ENCODE measurements around the gene ZFR2. TPM values are rescaled to one million over a fixed set of nuclear protein-coding genes. Genes with fewer than 3 reads are reported as not detected.
A peak's percentile ranks its signal among the peaks of the same experiment; 100 is the strongest.

Gene ZFR2
- total and polyA plus RNA-seq, 2 of the 8 experiments (the other 6 are each of a cell fraction or from before 2014, with no cell fraction given), result 14.5 to 28.4 TPM

- Histone ChIP-seq H2BK120ac (replicated peaks; ENCODE audit: low read depth, low read length) (no peak overlapping the region), H2AFZ (ENCODE audit: low read length) (peak overlapping the region; percentile 42; the same call in 1 of the 2 replicates), H3K9me3 (ENCODE audit: insufficient read depth in 2 of 2, low read depth in 1 of 2, low read length in 1 of 2) (no peaks in the 10 kb centered on the region), H3K27me3 (replicated peaks in 1 of 4; ENCODE audit: control insufficient read depth in 3 of 4, extremely low read depth in 1 of 4, insufficient read depth in 3 of 4, low read length in 3 of 4) (no peaks in the 10 kb centered on the region; a peak in 1 of 7 replicates), H3K4ac (replicated peaks; ENCODE audit: insufficient read length, low read depth, low read length) (no peak overlapping the region), H3K27ac (ENCODE audit: low read depth, low read length) (no peak overlapping the region), H4K20me1 (replicated peaks in 1 of 2; ENCODE audit: control insufficient read depth in 1 of 2, insufficient read depth in 2 of 2, low read length in 2 of 2) (no peaks in the 10 kb centered on the region), H2AK5ac (ENCODE audit: low read depth, low read length) (no peak overlapping the region), H3K79me2 (ENCODE audit: control insufficient read depth in 1 of 2, insufficient read depth in 2 of 2, low read length in 2 of 2) (peaks cover 0 to 2% of the 10 kb centered on the region in 2 experiments; a peak in 1 of 4 replicates), H3K18ac (ENCODE audit: extremely low read depth, low read length) (0 out of 2 replicates have a peak overlapping the region, but pooled peaks have one; percentile 71), H2BK20ac (ENCODE audit: low read length) (no peak overlapping the region), H4K8ac (ENCODE audit: extremely low read depth, insufficient read depth, low read length) (peak overlapping the region; percentile 59; the same call in 1 of the 2 replicates), H3K9ac (replicated peaks in 1 of 4; ENCODE audit: extremely low read depth in 1 of 4, low read depth in 3 of 4, low read length in 3 of 4) (peak overlapping the region in 3 of 4 experiments; percentile 29 to 71 (median 45); a peak in 5 of 7 replicates), H2BK5ac (ENCODE audit: low read depth, low read length) (no peak overlapping the region), H4K91ac (replicated peaks; ENCODE audit: insufficient read length, low read length) (no peak overlapping the region), H3K36me3 (ENCODE audit: control insufficient read depth in 2 of 4, insufficient read depth in 4 of 4, low read length in 3 of 4) (peaks cover 2 to 8% (median 4%) of the 10 kb centered on the region in 4 experiments; a peak in 3 of 8 replicates), H2BK15ac (ENCODE audit: low read length) (no peak overlapping the region), H4K5ac (ENCODE audit: insufficient read length, low read depth, low read length) (no peak overlapping the region), H3K23ac (ENCODE audit: insufficient read length) (no peak overlapping the region), H3K14ac (ENCODE audit: insufficient read length) (no peak overlapping the region), H3K23me2 (ENCODE audit: low read depth, low read length) (peaks cover 9% of the 10 kb centered on the region; the same call in 1 of the 2 replicates), H3K4me1 (replicated peaks in 1 of 4; ENCODE audit: control insufficient read depth in 3 of 4, insufficient read depth in 4 of 4, low read length in 3 of 4) (peaks cover 0 to 4% (median 0%) of the 10 kb centered on the region in 4 experiments; a peak in 2 of 7 replicates), H3K4me3 (ENCODE audit: extremely low read depth in 1 of 4, insufficient read depth in 2 of 4, low read depth in 3 of 4, low read length in 4 of 4) (peak overlapping the region; percentile 62 to 79 (median 75); a peak in 7 of 8 replicates), H3K79me1 (ENCODE audit: low read depth, low read length) (peaks cover 7% of the 10 kb centered on the region), H3K56ac (replicated peaks; ENCODE audit: insufficient read length, low read depth, low read length) (no peak overlapping the region), H2BK12ac (ENCODE audit: low read depth, low read length) (peak overlapping the region; percentile 39; the same call in 1 of the 2 replicates), H3K4me2 (ENCODE audit: insufficient read depth in 1 of 2, low read depth in 2 of 2, low read length in 2 of 2) (peak overlapping the region; percentile 96 to 99)
- TF ChIP-seq KDM1A (IDR thresholded peaks at IDR 0.05; ENCODE audit: borderline replicate concordance, low read length) (0 out of 2 replicates have a peak, but pooled peaks have one; percentile 2), CTBP2 (IDR thresholded peaks at IDR 0.05; ENCODE audit: borderline replicate concordance, insufficient read depth, insufficient read length, low read length) (no peak), ASH2L (IDR thresholded peaks at IDR 0.05; ENCODE audit: low read length) (peak; percentile 25)
- ChIA-PET CTCF (ENCODE audit: partially characterized antibody) (interaction anchor here (0.6 to 1.5 kb wide), 8 partner anchors 60 to 1674 kb away, joined by 3 to 7 read pairs (median 4); no protein-coding TSS in a partner anchor), POLR2A (ENCODE audit: partially characterized antibody) (interaction anchor here (0.5 to 2.1 kb wide), 14 partner anchors 10 to 106 kb away, joined by 3 to 19 read pairs (median 5); partner anchors contain the start of genes DAPK3, EEF2, NMRK2 and ZFR2)
- 3% methylated on average over 18 of the region's 31 CpGs; no CpG with 5 or more reads in 1 of the 2 experiments for WGBS, 2 experiments (ENCODE audit: extremely low coverage in 1 of 2, insufficient coverage in 1 of 2, insufficient read length in 1 of 2, insufficient replicate concordance in 2 of 2, low coverage in 1 of 2, low lambda C conversion rate in 2 of 2, missing lambda C conversion rate in 1 of 2)
- FAIRE-seq, result no peak
- peak in 1 of 2 experiments; percentile 62 for DNase-seq (ENCODE audit: low read depth in 1 of 2, low spot score in 2 of 2)
Observed at GRCh38 chr19:3881272-3882040, 12.6 kb upstream of the ZFR2 start.

Measured in H1 (cell line).